H9 (cell line): Measurements from ENCODE around the gene LDB2. TPM values are rescaled to one million over a fixed set of nuclear protein-coding genes. Genes with fewer than 3 reads are reported as not detected.

Source experiments
- DNase-seq: peaks from one replicate; pipeline ENCODE4 v3.0.0-alpha.2; 2017
- H2AFZ ChIP-seq: one replicate; pipeline ENCODE4 v1.6.1; 2013; ENCODE audit warnings: mild to moderate bottlenecking, low read length, control low read depth, moderate library complexity
- H2AK5ac ChIP-seq: 2 replicates; pipeline ENCODE4 v1.6.1; 2013; ENCODE audit warnings: low read length, control low read depth, mixed read lengths; ENCODE audit not compliant: insufficient read length
- H2BK120ac ChIP-seq: one replicate; pipeline ENCODE4 v1.6.1; 2013; ENCODE audit warnings: low read depth, mild to moderate bottlenecking, low read length, control low read depth, inconsistent platforms; ENCODE audit not compliant: poor library complexity, severe bottlenecking
- H2BK12ac ChIP-seq: 2 replicates; pipeline ENCODE4 v1.6.1; 2013; ENCODE audit warnings: low read length, control low read depth, mixed read lengths, low read depth; ENCODE audit not compliant: insufficient read length
- H2BK15ac ChIP-seq: 2 replicates; pipeline ENCODE4 v1.6.1; 2013; ENCODE audit warnings: low read depth, low read length, control low read depth
- H2BK20ac ChIP-seq: one replicate; pipeline ENCODE4 v1.6.1; 2013; ENCODE audit warnings: low read depth, mild to moderate bottlenecking, low read length, control low read depth, inconsistent platforms; ENCODE audit not compliant: poor library complexity, severe bottlenecking
- H2BK5ac ChIP-seq: 2 replicates; pipeline ENCODE4 v1.6.1; 2013; ENCODE audit warnings: low read length, control low read depth, mixed read lengths; ENCODE audit not compliant: insufficient read length
- H3K14ac ChIP-seq: 2 replicates; pipeline ENCODE4 v1.6.1; 2013; ENCODE audit warnings: low read length, control low read depth; ENCODE audit not compliant: insufficient read depth
- H3K18ac ChIP-seq: 2 replicates; pipeline ENCODE4 v1.6.1; 2013; ENCODE audit warnings: low read depth, mild to moderate bottlenecking, mixed read lengths, low read length, control low read depth; ENCODE audit not compliant: insufficient read length
- H3K23ac ChIP-seq: 2 replicates; pipeline ENCODE4 v1.6.1; 2013; ENCODE audit warnings: low read length, control low read depth, mixed read lengths, low read depth; ENCODE audit not compliant: insufficient read length
- H3K23me2 ChIP-seq: 2 replicates; pipeline ENCODE4 v1.6.1; 2013; ENCODE audit warnings: low read depth, mild to moderate bottlenecking, mixed read lengths, low read length, control low read depth; ENCODE audit not compliant: insufficient read length, poor library complexity, severe bottlenecking
- H3K27ac ChIP-seq: 2 replicates; pipeline ENCODE4 v1.5.1; 2013; ENCODE audit warnings: low read length, control low read depth, mixed read lengths, low read depth; ENCODE audit not compliant: insufficient read length
- H3K27me3 ChIP-seq: 2 replicates; pipeline ENCODE4 v1.6.1; 2013; ENCODE audit warnings: low read length, control low read depth, inconsistent platforms; ENCODE audit not compliant: insufficient read depth
- H3K4ac ChIP-seq: 2 replicates; pipeline ENCODE4 v1.6.1; 2013; ENCODE audit warnings: low read depth, mild to moderate bottlenecking, control low read depth, inconsistent platforms, low read length, moderate library complexity
- H3K4me1 ChIP-seq: 2 replicates; pipeline ENCODE4 v1.6.1; 2013; ENCODE audit warnings: low read length, control low read depth, inconsistent platforms; ENCODE audit not compliant: insufficient read depth
- H3K4me2 ChIP-seq: 2 replicates; pipeline ENCODE4 v1.6.1; 2013; ENCODE audit warnings: low read length, control low read depth, mixed read lengths; ENCODE audit not compliant: insufficient read length, insufficient read depth
- H3K56ac ChIP-seq: 2 replicates; pipeline ENCODE4 v1.6.1; 2013; ENCODE audit warnings: low read depth, mild to moderate bottlenecking, mixed read lengths, low read length, control low read depth; ENCODE audit not compliant: insufficient read length
- H3K79me1 ChIP-seq: 2 replicates; pipeline ENCODE4 v1.6.1; 2013; ENCODE audit warnings: low read depth, mild to moderate bottlenecking, moderate library complexity, low read length, control low read depth, inconsistent platforms; ENCODE audit not compliant: insufficient read depth, poor library complexity, severe bottlenecking
- H3K79me2 ChIP-seq: 2 replicates; pipeline ENCODE4 v1.6.1; 2013; ENCODE audit warnings: low read length, control low read depth, inconsistent platforms; ENCODE audit not compliant: insufficient read depth
- H3K9ac ChIP-seq: 2 replicates; pipeline ENCODE4 v1.6.1; 2013; ENCODE audit warnings: low read length, control low read depth, mixed read lengths; ENCODE audit not compliant: insufficient read length; ENCODE audit errors: extremely low read depth
- H3K9me3 ChIP-seq: one replicate; pipeline ENCODE4 v1.6.1; 2013; ENCODE audit warnings: low read depth, low read length, inconsistent platforms; ENCODE audit not compliant: control insufficient read depth
- H3T11ph ChIP-seq: one replicate; pipeline ENCODE4 v1.6.1; 2013; ENCODE audit warnings: mild to moderate bottlenecking, low read length, control low read depth, inconsistent platforms
- H4K20me1 ChIP-seq: one replicate; pipeline ENCODE4 v1.6.1; 2013; ENCODE audit not compliant: control insufficient read depth, insufficient read length, insufficient read depth
- H4K5ac ChIP-seq: 2 replicates; pipeline ENCODE4 v1.6.1; 2013; ENCODE audit warnings: low read depth, mild to moderate bottlenecking, mixed read lengths, low read length, control low read depth; ENCODE audit not compliant: insufficient read length
- H4K8ac ChIP-seq: replicated peaks from 2 replicates; pipeline ENCODE4 v1.6.1; 2013; ENCODE audit warnings: low read length, control low read depth, mixed read lengths, low read depth; ENCODE audit not compliant: insufficient read length
- H4K91ac ChIP-seq: 2 replicates; pipeline ENCODE4 v1.6.1; 2013; ENCODE audit warnings: low read depth, mild to moderate bottlenecking, moderate library complexity, mixed read lengths, low read length, control low read depth; ENCODE audit not compliant: insufficient read length
- H3K27ac Mint-ChIP-seq, 3 experiments: 2 replicates in 2 of 3; 3 replicates in 1 of 3; pipeline ENCODE4 v1.8.0; 2020 to 2021; ENCODE audit warnings: mixed read lengths in 3 of 3, mild to moderate bottlenecking in 1 of 3, moderate library complexity in 1 of 3
- H3K27me3 Mint-ChIP-seq: 2 replicates; pipeline ENCODE4 v1.8.0; 2021; ENCODE audit warnings: low read depth, mild to moderate bottlenecking, moderate library complexity, mixed read lengths
- H3K36me3 Mint-ChIP-seq, 3 experiments: 2 replicates in 2 of 3; 3 replicates in 1 of 3; pipeline ENCODE4 v1.8.0; 2020 to 2021; ENCODE audit warnings: low read depth in 3 of 3, mixed read lengths in 3 of 3; ENCODE audit not compliant: insufficient read depth in 1 of 3
- H3K4me1 Mint-ChIP-seq, 2 experiments: 2 replicates each; pipeline ENCODE4 v1.8.0; 2020; ENCODE audit warnings: mixed read lengths in 2 of 2
- H3K4me3 Mint-ChIP-seq, 2 experiments: 2 replicates in 1 of 2; 3 replicates in 1 of 2; pipeline ENCODE4 v1.8.0; 2020 to 2021; ENCODE audit warnings: mild to moderate bottlenecking in 2 of 2, mixed read lengths in 2 of 2, moderate library complexity in 1 of 2
- H3K9me3 Mint-ChIP-seq, 2 experiments: 2 replicates in 1 of 2; 3 replicates in 1 of 2; pipeline ENCODE4 v1.8.0; 2020; ENCODE audit warnings: mild to moderate bottlenecking in 2 of 2, mixed read lengths in 2 of 2, moderate library complexity in 1 of 2
- CTCF ChIP-seq: fragments of 200-600 bp; sonication (generic); conservative IDR thresholded peaks from 3 replicates; pipeline ENCODE4 v1.8.0; 2021; ENCODE audit warnings: antibody characterized with exemption, mild to moderate bottlenecking
- WGBS: extraction: QIAGEN DNeasy Blood & Tissue Kit; methylation state at CpG from one replicate; pipeline ENCODE4 v1.1.7; 2013; ENCODE audit warnings: missing lambda C conversion rate, low lambda C conversion rate, mixed read lengths; ENCODE audit not compliant: insufficient read length; ENCODE audit errors: extremely low coverage; 5-methylcytosine and 5-hydroxymethylcytosine counted together
- total RNA-seq: library from RNA; stranded (reverse); gene quantifications from 2 replicates; pipeline ENCODE4 v1.2.1, GENCODE V29; 2021

The LDB2 gene
- total RNA-seq, 1 experiment from 2014 or later, result 22.5 TPM

- no peak overlapping the region for H3K4me2 ChIP-seq
- Mint-ChIP-seq H3K27me3 (no peaks in the 10 kb centered on the region), H3K9me3 (no peaks in the 10 kb centered on the region), H3K36me3 (no peaks in the 10 kb centered on the region), H3K4me3 (no peak overlapping the region), H3K27ac (no peak overlapping the region), H3K4me1 (peaks cover 10 to 11% of the 10 kb centered on the region in 2 experiments)
- H3T11ph ChIP-seq, result no peak overlapping the region
- no peak overlapping the region for H4K91ac ChIP-seq
- no peak for TF ChIP-seq CTCF
- no peak overlapping the region for H4K8ac ChIP-seq
- no peak overlapping the region for H4K5ac ChIP-seq
- H3K27ac ChIP-seq, result no peak overlapping the region
- DNase-seq, result no peak
- no peaks in the 10 kb centered on the region for H3K23me2 ChIP-seq
- no peak overlapping the region for H3K9ac ChIP-seq
- WGBS, result no CpG with 5 or more reads among the region's 1 CpG
- no peak overlapping the region for H2BK15ac ChIP-seq
- no peaks in the 10 kb centered on the region for H4K20me1 ChIP-seq
- H2BK5ac ChIP-seq, result no peak overlapping the region
- no peaks in the 10 kb centered on the region for H3K79me2 ChIP-seq
- H2AFZ ChIP-seq, result no peak overlapping the region
- no peak overlapping the region for H2BK20ac ChIP-seq
- H3K27me3 ChIP-seq, result no peaks in the 10 kb centered on the region
- no peaks in the 10 kb centered on the region for H3K9me3 ChIP-seq
- peaks cover 2% of the 10 kb centered on the region; the same call in 1 of the 2 replicates for H3K4me1 ChIP-seq
- H3K4ac ChIP-seq, result no peak overlapping the region
- H3K56ac ChIP-seq, result no peak overlapping the region
- no peak overlapping the region for H2BK12ac ChIP-seq
- no peaks in the 10 kb centered on the region for H3K79me1 ChIP-seq
- no peak overlapping the region for H3K23ac ChIP-seq
- H3K18ac ChIP-seq, result no peak overlapping the region
- H2AK5ac ChIP-seq, result no peak overlapping the region
- H2BK120ac ChIP-seq, result no peak overlapping the region
- H3K14ac ChIP-seq, result no peak overlapping the region
Measured at GRCh38 chr4:16641971-16642370, 256.5 kb downstream of the LDB2 start.
